K562 (cell line): ENCODE measurements around the gene TOGARAM2. TPM values are rescaled to one million over a fixed set of nuclear protein-coding genes. Genes with fewer than 3 reads are reported as not detected.

Experiments
- CREB1 ChIP-seq, 2 experiments: sonication (generic) in 1 of 2; formaldehyde crosslinking in 1 of 2; IDR thresholded peaks; 2 replicates each; pipeline versions ENCODE4 v1.6.1 to v1.8.0; 2012 to 2022; ENCODE audit warnings: inconsistent platforms in 1 of 2, mild to moderate bottlenecking in 1 of 2, missing genetic modification reagents in 1 of 2, moderate library complexity in 1 of 2
- DIDO1 ChIP-seq: fragments of 450-650 bp; IDR thresholded peaks from 2 replicates; pipeline ENCODE4 v1.6.1; 2016; ENCODE audit warnings: low read depth, missing biosample characterization, missing genetic modification characterization
- ELF4 ChIP-seq: fragments of 450-650 bp; formaldehyde crosslinking; IDR thresholded peaks from 2 replicates; pipeline ENCODE4 v1.4.0; 2022; ENCODE audit warnings: missing genetic modification characterization
- HDGF ChIP-seq: fragments of 450-650 bp; IDR thresholded peaks from 2 replicates; pipeline ENCODE4 v1.6.1; 2016
- MAFK ChIP-seq: IDR thresholded peaks from 2 replicates; pipeline ENCODE4 v1.6.1; 2011; ENCODE audit warnings: low read length, improper control_type of control experiment
- NFE2 ChIP-seq: IDR thresholded peaks from 2 replicates; pipeline ENCODE4 v1.6.1; 2014; ENCODE audit warnings: antibody characterized with exemption, low read depth
- PTBP1 ChIP-seq: fragments of 200-400 bp; formaldehyde crosslinking; IDR thresholded peaks from 2 replicates; pipeline ENCODE4 v1.6.1; 2017; ENCODE audit warnings: low read depth, low read length
- PTRF ChIP-seq: fragments of 450-650 bp; IDR thresholded peaks from 2 replicates; pipeline ENCODE4 v1.6.1; 2016; ENCODE audit warnings: mild to moderate bottlenecking, missing genetic modification characterization, missing compliant biosample characterization
- PURB ChIP-seq: sonication (generic); formaldehyde crosslinking; IDR thresholded peaks from 2 replicates; pipeline ENCODE4 v1.9.0; 2021; ENCODE audit warnings: low read depth, mild to moderate bottlenecking, missing genetic modification reagents
- TAF15 ChIP-seq: fragments of 200-400 bp; formaldehyde crosslinking; IDR thresholded peaks from 2 replicates; pipeline ENCODE4 v1.6.1; 2017; ENCODE audit warnings: mild to moderate bottlenecking, low read depth, low read length, moderate library complexity
- YY1 ChIP-seq, 3 experiments: IDR thresholded peaks; 2 replicates each; pipeline ENCODE4 v1.6.1; 2011; ENCODE audit warnings: low read length in 2 of 3, mild to moderate bottlenecking in 2 of 3, moderate library complexity in 2 of 3, borderline replicate concordance in 1 of 3, control low read depth in 1 of 3, low read depth in 1 of 3; ENCODE audit not compliant: insufficient read depth in 3 of 3, insufficient replicate concordance in 2 of 3, control insufficient read depth in 1 of 3, insufficient read length in 1 of 3; ENCODE audit errors: extremely low read depth in 1 of 3
- ZNF766 ChIP-seq: fragments of 200-800 bp; sonication (Bioruptor generic); conservative IDR thresholded peaks from 2 replicates; pipeline ENCODE4 v1.6.1; 2016; ENCODE audit warnings: missing genetic modification characterization, missing compliant biosample characterization
- polyA plus RNA-seq, 8 experiments: library from polyadenylated mRNA; depleted of rRNA in 4 of 8; stranded (reverse) in 5 of 8; unstranded in 3 of 8; fragments of >200 nt; fragmentation: Nextera tagmentation in 2 of 8; fragmentation: Illumina TruSeq in 1 of 8; extraction: Ambion mirVana in 2 of 8; extraction: Trizol in 1 of 8; gene quantifications; 2 replicates each; pipeline versions ENCODE4 v1.2.1 to v1.2.3, GENCODE V29; 2011 to 2014; ENCODE audit warnings: inconsistent platforms in 1 of 8, missing spikeins in 1 of 8
- total RNA-seq, 7 experiments: library from RNA; depleted of rRNA in 6 of 7; stranded (reverse); fragments of >200 nt in 6 of 7; fragmentation: Illumina TruSeq in 2 of 7; extraction: Trizol in 2 of 7; gene quantifications; 2 replicates each; pipeline versions ENCODE4 v1.2.1 to v1.2.3, GENCODE V29; 2011 to 2021; ENCODE audit warnings: low replicate concordance in 1 of 7
- TF ChIP-seq, protein P1 (sequence below): fragments of 200-800 bp; sonication (Bioruptor generic); IDR thresholded peaks from 2 replicates; pipeline ENCODE4 v1.6.1; 2016; ENCODE audit warnings: missing genetic modification characterization, missing compliant biosample characterization
- TF ChIP-seq, protein P2 (sequence below): sonication (generic); formaldehyde crosslinking; IDR thresholded peaks from 2 replicates; pipeline ENCODE4 v1.8.0; 2022; ENCODE audit warnings: mild to moderate bottlenecking, missing genetic modification reagents
- TF ChIP-seq, protein P3 (sequence below): fragments of 250-450 bp; sonication (Bioruptor Pico); IDR thresholded peaks from 2 replicates; pipeline ENCODE4 v1.5.0; 2020; ENCODE audit warnings: mild to moderate bottlenecking, borderline replicate concordance
- TF ChIP-seq, protein P4 (sequence below): fragments of 450-650 bp; formaldehyde crosslinking; IDR thresholded peaks from 2 replicates; pipeline ENCODE4 v1.4.0; 2020; ENCODE audit warnings: mild to moderate bottlenecking, moderate library complexity
- TF ChIP-seq, protein P5 (sequence below): fragments of 450-650 bp; conservative IDR thresholded peaks from 2 replicates; pipeline ENCODE4 v1.6.1; 2016; ENCODE audit warnings: missing genetic modification characterization, low read depth, mild to moderate bottlenecking, missing compliant biosample characterization, moderate library complexity

The TOGARAM2 gene
- total and polyA plus RNA-seq, 9 of the 15 experiments (the other 6 are each of a cell fraction or from before 2014, with no cell fraction given), result not detected

DNA sequence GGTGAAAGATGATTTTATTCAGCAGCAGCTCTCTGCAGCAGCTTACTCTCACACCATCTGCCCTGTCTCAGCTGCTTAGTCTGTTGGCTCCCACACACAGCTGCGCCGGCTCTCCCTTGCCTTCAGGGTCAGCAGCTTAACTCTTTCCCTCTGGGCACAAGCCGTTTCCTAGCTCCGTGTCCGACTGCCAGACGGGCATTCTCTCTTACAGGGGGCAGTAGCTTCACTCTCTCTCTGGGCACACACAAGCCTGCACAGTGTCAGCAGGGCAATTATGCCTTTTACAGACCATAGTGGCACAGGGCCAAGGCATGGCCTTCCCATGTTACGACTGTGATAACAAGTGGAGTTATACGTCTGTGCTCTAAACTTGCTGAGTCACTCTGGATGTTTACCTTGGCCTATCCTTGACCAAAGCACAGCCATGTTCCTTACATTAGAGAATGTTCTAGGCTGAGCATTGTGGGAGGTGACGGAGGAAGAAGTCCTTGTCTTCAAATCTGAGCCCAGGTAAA lies 61.5 kb downstream of the TOGARAM2 start (continued):
- TF ChIP-seq, protein P1, sequence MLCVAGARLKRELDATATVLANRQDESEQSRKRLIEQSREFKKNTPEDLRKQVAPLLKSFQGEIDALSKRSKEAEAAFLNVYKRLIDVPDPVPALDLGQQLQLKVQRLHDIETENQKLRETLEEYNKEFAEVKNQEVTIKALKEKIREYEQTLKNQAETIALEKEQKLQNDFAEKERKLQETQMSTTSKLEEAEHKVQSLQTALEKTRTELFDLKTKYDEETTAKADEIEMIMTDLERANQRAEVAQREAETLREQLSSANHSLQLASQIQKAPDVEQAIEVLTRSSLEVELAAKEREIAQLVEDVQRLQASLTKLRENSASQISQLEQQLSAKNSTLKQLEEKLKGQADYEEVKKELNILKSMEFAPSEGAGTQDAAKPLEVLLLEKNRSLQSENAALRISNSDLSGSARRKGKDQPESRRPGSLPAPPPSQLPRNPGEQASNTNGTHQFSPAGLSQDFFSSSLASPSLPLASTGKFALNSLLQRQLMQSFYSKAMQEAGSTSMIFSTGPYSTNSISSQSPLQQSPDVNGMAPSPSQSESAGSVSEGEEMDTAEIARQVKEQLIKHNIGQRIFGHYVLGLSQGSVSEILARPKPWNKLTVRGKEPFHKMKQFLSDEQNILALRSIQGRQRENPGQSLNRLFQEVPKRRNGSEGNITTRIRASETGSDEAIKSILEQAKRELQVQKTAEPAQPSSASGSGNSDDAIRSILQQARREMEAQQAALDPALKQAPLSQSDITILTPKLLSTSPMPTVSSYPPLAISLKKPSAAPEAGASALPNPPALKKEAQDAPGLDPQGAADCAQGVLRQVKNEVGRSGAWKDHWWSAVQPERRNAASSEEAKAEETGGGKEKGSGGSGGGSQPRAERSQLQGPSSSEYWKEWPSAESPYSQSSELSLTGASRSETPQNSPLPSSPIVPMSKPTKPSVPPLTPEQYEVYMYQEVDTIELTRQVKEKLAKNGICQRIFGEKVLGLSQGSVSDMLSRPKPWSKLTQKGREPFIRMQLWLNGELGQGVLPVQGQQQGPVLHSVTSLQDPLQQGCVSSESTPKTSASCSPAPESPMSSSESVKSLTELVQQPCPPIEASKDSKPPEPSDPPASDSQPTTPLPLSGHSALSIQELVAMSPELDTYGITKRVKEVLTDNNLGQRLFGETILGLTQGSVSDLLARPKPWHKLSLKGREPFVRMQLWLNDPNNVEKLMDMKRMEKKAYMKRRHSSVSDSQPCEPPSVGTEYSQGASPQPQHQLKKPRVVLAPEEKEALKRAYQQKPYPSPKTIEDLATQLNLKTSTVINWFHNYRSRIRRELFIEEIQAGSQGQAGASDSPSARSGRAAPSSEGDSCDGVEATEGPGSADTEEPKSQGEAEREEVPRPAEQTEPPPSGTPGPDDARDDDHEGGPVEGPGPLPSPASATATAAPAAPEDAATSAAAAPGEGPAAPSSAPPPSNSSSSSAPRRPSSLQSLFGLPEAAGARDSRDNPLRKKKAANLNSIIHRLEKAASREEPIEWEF, result no peak
- TF ChIP-seq, protein P2, sequence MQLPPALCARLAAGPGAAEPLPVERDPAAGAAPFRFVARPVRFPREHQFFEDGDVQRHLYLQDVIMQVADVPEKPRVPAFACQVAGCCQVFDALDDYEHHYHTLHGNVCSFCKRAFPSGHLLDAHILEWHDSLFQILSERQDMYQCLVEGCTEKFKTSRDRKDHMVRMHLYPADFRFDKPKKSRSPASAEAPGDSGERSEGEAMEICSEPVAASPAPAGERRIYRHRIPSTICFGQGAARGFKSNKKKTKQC (CRISPR knock-in tag), result no peak
- TF ChIP-seq, protein P3, sequence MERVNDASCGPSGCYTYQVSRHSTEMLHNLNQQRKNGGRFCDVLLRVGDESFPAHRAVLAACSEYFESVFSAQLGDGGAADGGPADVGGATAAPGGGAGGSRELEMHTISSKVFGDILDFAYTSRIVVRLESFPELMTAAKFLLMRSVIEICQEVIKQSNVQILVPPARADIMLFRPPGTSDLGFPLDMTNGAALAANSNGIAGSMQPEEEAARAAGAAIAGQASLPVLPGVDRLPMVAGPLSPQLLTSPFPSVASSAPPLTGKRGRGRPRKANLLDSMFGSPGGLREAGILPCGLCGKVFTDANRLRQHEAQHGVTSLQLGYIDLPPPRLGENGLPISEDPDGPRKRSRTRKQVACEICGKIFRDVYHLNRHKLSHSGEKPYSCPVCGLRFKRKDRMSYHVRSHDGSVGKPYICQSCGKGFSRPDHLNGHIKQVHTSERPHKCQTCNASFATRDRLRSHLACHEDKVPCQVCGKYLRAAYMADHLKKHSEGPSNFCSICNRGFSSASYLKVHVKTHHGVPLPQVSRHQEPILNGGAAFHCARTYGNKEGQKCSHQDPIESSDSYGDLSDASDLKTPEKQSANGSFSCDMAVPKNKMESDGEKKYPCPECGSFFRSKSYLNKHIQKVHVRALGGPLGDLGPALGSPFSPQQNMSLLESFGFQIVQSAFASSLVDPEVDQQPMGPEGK (CRISPR knock-in tag), result no peak
- TF ChIP-seq, protein P4, sequence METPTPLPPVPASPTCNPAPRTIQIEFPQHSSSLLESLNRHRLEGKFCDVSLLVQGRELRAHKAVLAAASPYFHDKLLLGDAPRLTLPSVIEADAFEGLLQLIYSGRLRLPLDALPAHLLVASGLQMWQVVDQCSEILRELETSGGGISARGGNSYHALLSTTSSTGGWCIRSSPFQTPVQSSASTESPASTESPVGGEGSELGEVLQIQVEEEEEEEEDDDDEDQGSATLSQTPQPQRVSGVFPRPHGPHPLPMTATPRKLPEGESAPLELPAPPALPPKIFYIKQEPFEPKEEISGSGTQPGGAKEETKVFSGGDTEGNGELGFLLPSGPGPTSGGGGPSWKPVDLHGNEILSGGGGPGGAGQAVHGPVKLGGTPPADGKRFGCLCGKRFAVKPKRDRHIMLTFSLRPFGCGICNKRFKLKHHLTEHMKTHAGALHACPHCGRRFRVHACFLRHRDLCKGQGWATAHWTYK (CRISPR knock-in tag), result peak; percentile 79; the same call in 1 of the 2 replicates
- TF ChIP-seq MAFK, result peak; percentile 74; the same call in 1 of the 2 replicates
- TF ChIP-seq NFE2, result peak; percentile 90
- TF ChIP-seq HDGF, result no peak
- 0 out of 2 replicates have a peak, but pooled peaks have one; percentile 37 for TF ChIP-seq ZNF766 (CRISPR knock-in tag)
- TF ChIP-seq ELF4, result no peak
- no peak for TF ChIP-seq PTBP1
- TF ChIP-seq YY1 (IDR thresholded peaks at IDR 0.05; ENCODE audit: borderline replicate concordance in 1 of 3, control insufficient read depth in 1 of 3, extremely low read depth in 1 of 3, insufficient read depth in 3 of 3, insufficient read length in 1 of 3, insufficient replicate concordance in 2 of 3, low read depth in 1 of 3, low read length in 2 of 3), result no peak
- TF ChIP-seq, protein P5, sequence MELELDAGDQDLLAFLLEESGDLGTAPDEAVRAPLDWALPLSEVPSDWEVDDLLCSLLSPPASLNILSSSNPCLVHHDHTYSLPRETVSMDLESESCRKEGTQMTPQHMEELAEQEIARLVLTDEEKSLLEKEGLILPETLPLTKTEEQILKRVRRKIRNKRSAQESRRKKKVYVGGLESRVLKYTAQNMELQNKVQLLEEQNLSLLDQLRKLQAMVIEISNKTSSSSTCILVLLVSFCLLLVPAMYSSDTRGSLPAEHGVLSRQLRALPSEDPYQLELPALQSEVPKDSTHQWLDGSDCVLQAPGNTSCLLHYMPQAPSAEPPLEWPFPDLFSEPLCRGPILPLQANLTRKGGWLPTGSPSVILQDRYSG (tag), result peak; percentile 75; the same call in 1 of the 2 replicates
- no peak for TF ChIP-seq PURB (CRISPR knock-in tag)
- no peak for TF ChIP-seq DIDO1 (tag)
- no peak for TF ChIP-seq CREB1 (IDR thresholded peaks at IDR 0.05)
- no peak for TF ChIP-seq CREB1 (CRISPR knock-in tag; IDR thresholded peaks at IDR 0.05)
- TF ChIP-seq PTRF (tag), result peak; percentile 63
- TF ChIP-seq TAF15, result no peak
